GM21723 (cell line): ENCODE measurements around the gene C17orf50.

ENCODE experiments used
- ATAC-seq: cut with Tn5 transposase; IDR thresholded peaks from one replicate; pipeline ENCODE4 v1.9.1; 2021; ENCODE audit warnings: mild to moderate bottlenecking, moderate library complexity; ENCODE audit not compliant: unreplicated experiment

Gene C17orf50

GRCh38 chr17:35809855-35810461 is 49.3 kb downstream of the C17orf50 start:
- no peak for ATAC-seq

GRCh38 chr17:35811759-35812158 is 51.1 kb downstream of the C17orf50 start:
- ATAC-seq, result no peak

GRCh38 chr17:35812456-35812855 is 51.8 kb downstream of the C17orf50 start:
- no peak for ATAC-seq
